OCI-LY7 (cell line): Measurements from ENCODE around the gene GCLM. TPM values are rescaled to one million over a fixed set of nuclear protein-coding genes. Genes with fewer than 3 reads are reported as not detected.

ENCODE experiments used
- BruUV-seq: library from RNA; stranded (reverse); fragments of 400-500 nt; replicated peaks from 2 replicates; lab custom pipeline; 2021; lab: Mats Ljungman, UMichigan
- CTCF ChIA-PET: fragments of 300-600 bp; sonication (Branson Sonifier 250); formaldehyde crosslinking; loops from one replicate; lab custom pipeline; 2022; ENCODE audit warnings: antibody characterized with exemption; ENCODE audit not compliant: unreplicated experiment; lab: Charles Lee
- POLR2A ChIA-PET: fragments of 300-600 bp; sonication (Branson Sonifier 250); formaldehyde crosslinking; loops from one replicate; lab custom pipeline; 2022; ENCODE audit warnings: antibody characterized with exemption; lab: Charles Lee
- DNase-seq: peaks from one replicate; pipeline ENCODE4 v3.0.0-alpha.2; 2015; ENCODE audit warnings: low spot score
- H2AFZ ChIP-seq: fragments of 200-600 bp; sonication (generic), shearing (Covaris generic); 2 replicates; pipeline ENCODE4 v1.6.1; 2014; ENCODE audit warnings: mild to moderate bottlenecking, antibody characterized with exemption, low read length, moderate library complexity
- H3K27ac ChIP-seq: fragments of 200-600 bp; sonication (generic); 2 replicates; pipeline ENCODE4 v1.5.1; 2014; ENCODE audit warnings: mixed run types, low read depth, mild to moderate bottlenecking, moderate library complexity, low read length, inconsistent platforms; ENCODE audit not compliant: poor library complexity, severe bottlenecking
- H3K36me3 ChIP-seq: fragments of 200-600 bp; sonication (generic); 2 replicates; pipeline ENCODE4 v1.6.1; 2014; ENCODE audit warnings: mild to moderate bottlenecking, antibody characterized with exemption, low read length, moderate library complexity, mixed read lengths; ENCODE audit not compliant: insufficient read depth
- H3K4me1 ChIP-seq: fragments of 200-600 bp; sonication (generic); 2 replicates; pipeline ENCODE4 v1.5.1; 2014; ENCODE audit warnings: mild to moderate bottlenecking, low read length; ENCODE audit not compliant: insufficient read depth, poor library complexity, severe bottlenecking
- H3K4me2 ChIP-seq: fragments of 200-600 bp; sonication (generic); 2 replicates; pipeline ENCODE4 v1.6.1; 2014; ENCODE audit warnings: mild to moderate bottlenecking, low read length
- H3K4me3 ChIP-seq: fragments of 200-600 bp; sonication (generic); 2 replicates; pipeline ENCODE4 v1.5.1; 2014; ENCODE audit warnings: mild to moderate bottlenecking, low read depth, low read length; ENCODE audit not compliant: poor library complexity, severe bottlenecking
- H3K79me2 ChIP-seq: fragments of 200-600 bp; sonication (generic); 2 replicates; pipeline ENCODE4 v1.6.1; 2016; ENCODE audit warnings: low read depth, mild to moderate bottlenecking, low read length, moderate library complexity, mixed read lengths; ENCODE audit not compliant: insufficient read depth
- H3K9me2 ChIP-seq: fragments of 200-600 bp; sonication (generic); 2 replicates; pipeline ENCODE4 v1.6.1; 2016; ENCODE audit warnings: mild to moderate bottlenecking, low read length, mixed read lengths; ENCODE audit not compliant: insufficient read depth
- H3K9me3 ChIP-seq: fragments of 200-600 bp; sonication (generic); 2 replicates; pipeline ENCODE4 v1.6.1; 2014; ENCODE audit warnings: mild to moderate bottlenecking, mixed run types, low read length, mixed read lengths
- H4K20me1 ChIP-seq: fragments of 200-600 bp; sonication (generic); 2 replicates; pipeline ENCODE4 v1.6.1; 2014; ENCODE audit warnings: mild to moderate bottlenecking, antibody characterized with exemption, low read length, moderate library complexity, mixed read lengths; ENCODE audit not compliant: insufficient read depth
- CTCF ChIP-seq: fragments of 200-600 bp; sonication (generic); conservative IDR thresholded peaks from 2 replicates; pipeline ENCODE4 v1.5.1; 2014; ENCODE audit warnings: mild to moderate bottlenecking, antibody characterized with exemption, low read length, moderate library complexity, mixed read lengths
- EZH2phosphoT487 ChIP-seq: fragments of 200-600 bp; sonication (generic); IDR thresholded peaks from 2 replicates; pipeline ENCODE4 v1.6.1; 2018; ENCODE audit warnings: low read depth, borderline replicate concordance, mild to moderate bottlenecking, mixed run types, antibody characterized with exemption, low read length, moderate library complexity, mixed read lengths
- intact Hi-C: fragments of 100-400 bp; cut with micrococcal nuclease; formaldehyde crosslinking; loops from one replicate; pipeline ENCODE4 v1.10.0; 2022; ENCODE audit not compliant: unreplicated experiment
- total RNA-seq, 2 experiments: library from RNA; depleted of rRNA in 1 of 2; stranded (reverse); fragments of >200 nt in 1 of 2; shearing (Covaris generic) in 1 of 2; gene quantifications; 2 replicates each; pipeline ENCODE4 v1.2.3, GENCODE V29; 2014 to 2022

GCLM gene
- total RNA-seq, 2 experiments from 2014 or later = 7.0 to 24.0 TPM

- no peak overlapping the region for H3K4me3 ChIP-seq
- no TSS peak for BruUV-seq
- H3K79me2 ChIP-seq = peaks cover 13% of the 10 kb centered on the region; the same call in 1 of the 2 replicates
- H3K4me2 ChIP-seq = no peak overlapping the region
- CTCF ChIA-PET = no interaction called here
- H2AFZ ChIP-seq = no peak overlapping the region
- intact Hi-C loops = no loop called here
- TF ChIP-seq CTCF (no peak), EZH2phosphoT487 (no peak)
- peaks cover 46% of the 10 kb centered on the region for H3K36me3 ChIP-seq
- H4K20me1 ChIP-seq = no peaks in the 10 kb centered on the region
- no peaks in the 10 kb centered on the region for H3K9me2 ChIP-seq
- POLR2A ChIA-PET = no interaction called here
- H3K9me3 ChIP-seq = no peaks in the 10 kb centered on the region
- H3K27ac ChIP-seq = no peak overlapping the region
- peaks cover 24% of the 10 kb centered on the region for H3K4me1 ChIP-seq
- no peak for DNase-seq
Observed at GRCh38 chr1:93899543-93900207, 9.6 kb downstream of the GCLM start.

- no peak overlapping the region for H3K27ac ChIP-seq
- peaks cover 31% of the 10 kb centered on the region for H3K36me3 ChIP-seq
- no TSS peak for BruUV-seq
- intact Hi-C loops = no loop called here
- CTCF ChIA-PET = no interaction called here
- no peaks in the 10 kb centered on the region for H4K20me1 ChIP-seq
- POLR2A ChIA-PET = interaction anchor here (0.6 to 1.5 kb wide), 2 partner anchors 15 to 326 kb away, joined by 6 to 9 read pairs; no protein-coding TSS in a partner anchor
- no peak overlapping the region for H3K4me3 ChIP-seq
- TF ChIP-seq CTCF = no peak
- no peak for TF ChIP-seq EZH2phosphoT487
- H3K9me3 ChIP-seq = no peaks in the 10 kb centered on the region
- DNase-seq = no peak
- H3K9me2 ChIP-seq = no peaks in the 10 kb centered on the region
- H3K4me2 ChIP-seq = no peak overlapping the region
- H3K79me2 ChIP-seq = no peaks in the 10 kb centered on the region
- H2AFZ ChIP-seq = no peak overlapping the region
- no peaks in the 10 kb centered on the region for H3K4me1 ChIP-seq
Observed at GRCh38 chr1:93888900-93889299, 20.3 kb downstream of the GCLM start.

GRCh38 chr1:93882269-93882668, 27.0 kb downstream of the GCLM start:
- no peak overlapping the region for H3K4me2 ChIP-seq
- no peak for TF ChIP-seq CTCF
- H4K20me1 ChIP-seq = peaks cover 10% of the 10 kb centered on the region; the same call in 1 of the 2 replicates
- no TSS peak for BruUV-seq
- H3K27ac ChIP-seq = no peak overlapping the region
- peaks cover 9% of the 10 kb centered on the region for H3K36me3 ChIP-seq
- no peak for DNase-seq
- peaks cover 16% of the 10 kb centered on the region for H3K4me1 ChIP-seq
- intact Hi-C loops = no loop called here
- ChIA-PET POLR2A (no interaction called here), CTCF (no interaction called here)
- H3K9me3 ChIP-seq = no peaks in the 10 kb centered on the region
- no peaks in the 10 kb centered on the region for H3K9me2 ChIP-seq
- no peak overlapping the region for H3K4me3 ChIP-seq
- H2AFZ ChIP-seq = no peak overlapping the region
- H3K79me2 ChIP-seq = peaks cover 21% of the 10 kb centered on the region
